HG03460 (cell line): Measurements from ENCODE around the gene TUBD1.
"Not testable (repeated sequence)": the region's sequence is repeated elsewhere in the genome, so short reads cannot be mapped to it uniquely, and the experiment has no call there.

ENCODE experiments used
- ATAC-seq: cut with Tn5 transposase; IDR thresholded peaks from one replicate; pipeline ENCODE4 v1.9.1; 2021; ENCODE audit not compliant: unreplicated experiment

TUBD1 gene

GRCh38 chr17:59876107-59876506 is 16.6 kb downstream of the TUBD1 start:
- no peak for ATAC-seq

- no peak for ATAC-seq
Measured at GRCh38 chr17:59874376-59874775, 18.4 kb downstream of the TUBD1 start.

- not testable (repeated sequence) for ATAC-seq
Measured at GRCh38 chr17:59873414-59873813, 19.3 kb downstream of the TUBD1 start.

- ATAC-seq: no peak
Measured at GRCh38 chr17:59872351-59872750, 20.4 kb downstream of the TUBD1 start.

- no peak for ATAC-seq
Measured at GRCh38 chr17:59870482-59870881, 22.3 kb downstream of the TUBD1 start.

GRCh38 chr17:59869941-59870218 is 22.9 kb downstream of the TUBD1 start:
- no peak for ATAC-seq

GRCh38 chr17:59863616-59864015 is 29.1 kb downstream of the TUBD1 start:
- ATAC-seq: no peak

GRCh38 chr17:59859444-59860025 is 33.2 kb downstream of the TUBD1 start:
- no peak for ATAC-seq

GRCh38 chr17:59858932-59859331 is 33.8 kb downstream of the TUBD1 start:
- ATAC-seq: no peak

GRCh38 chr17:59858167-59858816 is 34.5 kb downstream of the TUBD1 start:
- ATAC-seq: no peak

GRCh38 chr17:59856859-59857794 is 35.6 kb downstream of the TUBD1 start:
- ATAC-seq: no peak

GRCh38 chr17:59853919-59854729 is 38.6 kb downstream of the TUBD1 start:
- ATAC-seq: not testable (repeated sequence)

GRCh38 chr17:59853168-59853918 is 39.4 kb downstream of the TUBD1 start:
- ATAC-seq: no peak

GRCh38 chr17:59852847-59853167 is 39.9 kb downstream of the TUBD1 start:
- ATAC-seq: not testable (repeated sequence)

GRCh38 chr17:59851439-59852375 is 41.0 kb downstream of the TUBD1 start:
- no peak for ATAC-seq

GRCh38 chr17:59850311-59850710 is 42.4 kb downstream of the TUBD1 start:
- not testable (repeated sequence) for ATAC-seq

- ATAC-seq: peak; percentile 34
Measured at GRCh38 chr17:59848778-59849177, 44.0 kb downstream of the TUBD1 start.

- no peak for ATAC-seq
Measured at GRCh38 chr17:59848385-59848668, 44.4 kb downstream of the TUBD1 start.

- ATAC-seq: peak; percentile 44
Measured at GRCh38 chr17:59846394-59847165, 46.2 kb downstream of the TUBD1 start.
